Prostate gland (tissue), 2 donors: ENCODE measurements around the gene OLA1. TPM values are rescaled to one million over a fixed set of nuclear protein-coding genes. Genes with fewer than 3 reads are reported as not detected.

Source experiments
- DNase-seq: peaks from one replicate; pipeline ENCODE4 v3.0.0-alpha.2; 2019; ENCODE audit warnings: low spot score
- H3K27ac ChIP-seq, 2 donors: fragments of 200-600 bp; sonication (generic); 2 replicates each; pipeline ENCODE4 v1.5.1; 2017 to 2019
- H3K27me3 ChIP-seq: fragments of 200-600 bp; sonication (generic); replicated peaks from 2 replicates; pipeline ENCODE4 v1.5.1; 2019; ENCODE audit not compliant: insufficient read depth
- H3K36me3 ChIP-seq, 2 donors: fragments of 200-600 bp; sonication (generic); 1 replicate in 1 of 2; 2 replicates in 1 of 2; pipeline versions ENCODE4 v1.5.1 to v1.8.1; 2017 to 2019
- H3K4me1 ChIP-seq: fragments of 200-600 bp; sonication (generic); replicated peaks from 2 replicates; pipeline ENCODE4 v1.5.1; 2019
- H3K4me3 ChIP-seq, 2 donors: fragments of 200-600 bp; sonication (generic); 2 replicates each; pipeline ENCODE4 v1.5.1; 2017 to 2019
- H3K9me3 ChIP-seq: fragments of 200-600 bp; sonication (generic); 2 replicates; pipeline ENCODE4 v1.5.1; 2017
- CTCF ChIP-seq, 4 experiments: fragments of 200-600 bp in 2 of 4; fragments of 450-650 bp in 2 of 4; sonication (generic) in 2 of 4; IDR thresholded peaks; 1 replicate in 3 of 4; 2 replicates in 1 of 4; pipeline ENCODE4 v1.5.1; 2016 to 2019; ENCODE audit warnings: antibody characterized with exemption in 4 of 4, mild to moderate bottlenecking in 2 of 4, moderate library complexity in 2 of 4
- POLR2A ChIP-seq: fragments of 450-650 bp; IDR thresholded peaks from one replicate; pipeline ENCODE4 v1.6.1; 2016; ENCODE audit warnings: antibody characterized with exemption, mild to moderate bottlenecking
- POLR2AphosphoS5 ChIP-seq: sonication (generic); formaldehyde crosslinking; IDR thresholded peaks from one replicate; pipeline ENCODE4 v1.6.1; 2017; ENCODE audit warnings: antibody characterized with exemption
- WGBS: methylation state at CpG from one replicate; pipeline ENCODE4 v1.1.5; 2018; 5-methylcytosine and 5-hydroxymethylcytosine counted together
- intact Hi-C: fragments of 100-400 bp; cut with DNase I; formaldehyde crosslinking; loops from one replicate; pipeline ENCODE4 v1.14.2; 2022
- total RNA-seq, 2 donors: library from RNA; depleted of rRNA; stranded (reverse); fragments of >200 nt; gene quantifications; one replicate each; pipeline ENCODE4 v1.1.0, GENCODE V29; 2016

The OLA1 gene
- total RNA-seq, 2 donors from 2014 or later = 40.9 to 43.9 TPM

- WGBS = 85% methylated on average over 3 of the region's 3 CpGs
- H3K36me3 ChIP-seq = no peaks in the 10 kb centered on the region
- no peak overlapping the region for H3K27ac ChIP-seq
- no peaks in the 10 kb centered on the region for H3K4me1 ChIP-seq
- no peak for DNase-seq
- TF ChIP-seq CTCF (IDR thresholded peaks at IDR 0.05) = no peak
- H3K4me3 ChIP-seq = no peak overlapping the region
- H3K27me3 ChIP-seq = no peaks in the 10 kb centered on the region
- H3K9me3 ChIP-seq = no peaks in the 10 kb centered on the region
- intact Hi-C loops = loop anchor here (10.0 kb wide), 1 partner anchor 456 kb away; no protein-coding TSS in a partner anchor
These were observed 217.1 kb downstream of the OLA1 start for GRCh38 chr2:174031226-174031625.

GRCh38 chr2:174028935-174029334, 219.4 kb downstream of the OLA1 start:
- no peak overlapping the region for H3K4me3 ChIP-seq
- TF ChIP-seq CTCF (IDR thresholded peaks at IDR 0.05) (no peak), POLR2AphosphoS5 (no peak)
- intact Hi-C loops = no loop called here
- no peak overlapping the region for H3K27ac ChIP-seq
- H3K4me1 ChIP-seq = no peaks in the 10 kb centered on the region
- H3K36me3 ChIP-seq = no peaks in the 10 kb centered on the region
- 77% methylated on average over 5 of the region's 5 CpGs for whole genome bisulfite sequencing
- DNase-seq = no peak
- no peaks in the 10 kb centered on the region for H3K27me3 ChIP-seq
- no peaks in the 10 kb centered on the region for H3K9me3 ChIP-seq

- intact Hi-C loops = no loop called here
- H3K9me3 ChIP-seq = no peaks in the 10 kb centered on the region
- H3K4me1 ChIP-seq = no peaks in the 10 kb centered on the region
- no peaks in the 10 kb centered on the region for H3K27me3 ChIP-seq
- no peak overlapping the region for H3K4me3 ChIP-seq
- no peak for TF ChIP-seq POLR2A
- TF ChIP-seq CTCF (IDR thresholded peaks at IDR 0.05) = no peak
- TF ChIP-seq POLR2AphosphoS5 = no peak
- WGBS = 79% methylated on average over 3 of the region's 3 CpGs
- no peak for DNase-seq
- H3K27ac ChIP-seq = no peak overlapping the region
- no peaks in the 10 kb centered on the region for H3K36me3 ChIP-seq
These were observed 220.4 kb downstream of the OLA1 start for GRCh38 chr2:174027956-174028355.

- Histone ChIP-seq H3K27me3 (no peaks in the 10 kb centered on the region), H3K4me1 (no peaks in the 10 kb centered on the region), H3K36me3 (no peaks in the 10 kb centered on the region), H3K27ac (peak overlapping the region in 1 of 2 donors; percentile 70), H3K9me3 (no peaks in the 10 kb centered on the region), H3K4me3 (no peak overlapping the region)
- no peak for TF ChIP-seq CTCF (IDR thresholded peaks at IDR 0.05)
- TF ChIP-seq POLR2A = no peak
- TF ChIP-seq POLR2AphosphoS5 = no peak
- WGBS = 92% methylated on average over 21 of the region's 23 CpGs
- DNase-seq = no peak
- intact Hi-C loops = no loop called here
These were observed 222.0 kb downstream of the OLA1 start for GRCh38 chr2:174026122-174026845.
